GM21515 (cell line): ENCODE data around the gene XDH.

ENCODE experiments used
- ATAC-seq: cut with Tn5 transposase; IDR thresholded peaks from one replicate; pipeline ENCODE4 v1.9.1; 2021; ENCODE audit not compliant: unreplicated experiment

The XDH gene

GRCh38 chr2:31286961-31287550, 127.5 kb downstream of the XDH start:
- no peak for ATAC-seq

- ATAC-seq, result no peak
These were observed 128.3 kb downstream of the XDH start for GRCh38 chr2:31286230-31286629.
